GM23248 (cell line): ENCODE data around the gene FAM193A.

ENCODE experiments used
- EZH2 ChIP-seq: fragments of 200-600 bp; sonication (generic); IDR thresholded peaks from 2 replicates; pipeline ENCODE4 v1.6.1; 2018; ENCODE audit warnings: antibody characterized with exemption, mild to moderate bottlenecking; ENCODE audit not compliant: insufficient read depth, poor library complexity, severe bottlenecking
- EZH2phosphoT487 ChIP-seq: fragments of 200-600 bp; sonication (generic); IDR thresholded peaks from 2 replicates; pipeline ENCODE4 v1.6.1; 2018; ENCODE audit warnings: antibody characterized with exemption, moderate library complexity, mild to moderate bottlenecking, low read depth; ENCODE audit not compliant: insufficient read depth

GRCh38 chr4:2592572-2592971 lies 56.1 kb downstream of the FAM193A start:
- TF ChIP-seq EZH2 (no peak), EZH2phosphoT487 (no peak)
